ENCODE measurements around the gene QSOX2. TPM values are rescaled to one million over a fixed set of nuclear protein-coding genes. Genes with fewer than 3 reads are reported as not detected.

Gene QSOX2
- total and polyA plus RNA-seq, 8 donors, result 1.5 to 33.5 (median 5.4) TPM

GRCh38 chr9:136171801-136172411 lies 73.7 kb downstream of the QSOX2 start:
- H3K27ac ChIP-seq, result no peak overlapping the region
- 66 to 80% (median 70%) methylated on average over 9 to 11 of the region's 11 CpGs for WGBS, 5 donors
- H3K4me1 ChIP-seq, result no peaks in the 10 kb centered on the region
- DNase-seq, result no peak
- H3K36me3 ChIP-seq, result no peaks in the 10 kb centered on the region
- TF ChIP-seq, protein P1, sequence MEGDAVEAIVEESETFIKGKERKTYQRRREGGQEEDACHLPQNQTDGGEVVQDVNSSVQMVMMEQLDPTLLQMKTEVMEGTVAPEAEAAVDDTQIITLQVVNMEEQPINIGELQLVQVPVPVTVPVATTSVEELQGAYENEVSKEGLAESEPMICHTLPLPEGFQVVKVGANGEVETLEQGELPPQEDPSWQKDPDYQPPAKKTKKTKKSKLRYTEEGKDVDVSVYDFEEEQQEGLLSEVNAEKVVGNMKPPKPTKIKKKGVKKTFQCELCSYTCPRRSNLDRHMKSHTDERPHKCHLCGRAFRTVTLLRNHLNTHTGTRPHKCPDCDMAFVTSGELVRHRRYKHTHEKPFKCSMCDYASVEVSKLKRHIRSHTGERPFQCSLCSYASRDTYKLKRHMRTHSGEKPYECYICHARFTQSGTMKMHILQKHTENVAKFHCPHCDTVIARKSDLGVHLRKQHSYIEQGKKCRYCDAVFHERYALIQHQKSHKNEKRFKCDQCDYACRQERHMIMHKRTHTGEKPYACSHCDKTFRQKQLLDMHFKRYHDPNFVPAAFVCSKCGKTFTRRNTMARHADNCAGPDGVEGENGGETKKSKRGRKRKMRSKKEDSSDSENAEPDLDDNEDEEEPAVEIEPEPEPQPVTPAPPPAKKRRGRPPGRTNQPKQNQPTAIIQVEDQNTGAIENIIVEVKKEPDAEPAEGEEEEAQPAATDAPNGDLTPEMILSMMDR (IDR thresholded peaks at IDR 0.05), result no peak
- TF ChIP-seq POLR2AphosphoS5 (IDR thresholded peaks at IDR 0.05), result no peak
- no peak for TF ChIP-seq POLR2A (IDR thresholded peaks at IDR 0.05)
- TF ChIP-seq EP300 (IDR thresholded peaks at IDR 0.05), result no peak
- H3K4me3 ChIP-seq, result no peak overlapping the region
- H3K27me3 ChIP-seq, result peaks cover 0 to 57% (median 30%) of the 10 kb centered on the region in 3 donors
- peaks cover 0 to 3% (median 0%) of the 10 kb centered on the region in 4 donors for H3K9me3 ChIP-seq
- intact Hi-C loops (cut with DNase I; ENCODE audit: low total_unique reads), result loop anchor here (10.0 kb wide), 1 partner anchor 113 kb away; no protein-coding TSS in a partner anchor

- Histone ChIP-seq H3K4me3 (no peak overlapping the region), H3K36me3 (no peaks in the 10 kb centered on the region), H3K4me1 (no peaks in the 10 kb centered on the region), H3K27me3 (peaks cover 0 to 52% (median 30%) of the 10 kb centered on the region in 3 donors), H3K27ac (no peak overlapping the region), H3K9me3 (peaks cover 0 to 8% (median 2%) of the 10 kb centered on the region in 4 donors)
- 29 to 39% (median 31%) methylated on average over 14 to 16 of the region's 16 CpGs for WGBS, 5 donors
- intact Hi-C loops (cut with DNase I; ENCODE audit: low total_unique reads), result loop anchor here (10.0 kb wide), 1 partner anchor 114 kb away; no protein-coding TSS in a partner anchor
- DNase-seq, result peak in 1 of 2 donors; percentile 57
- TF ChIP-seq, protein P1 (IDR thresholded peaks at IDR 0.05), result no peak
Observed at GRCh38 chr9:136171009-136171800, 74.4 kb downstream of the QSOX2 start.

DNA sequence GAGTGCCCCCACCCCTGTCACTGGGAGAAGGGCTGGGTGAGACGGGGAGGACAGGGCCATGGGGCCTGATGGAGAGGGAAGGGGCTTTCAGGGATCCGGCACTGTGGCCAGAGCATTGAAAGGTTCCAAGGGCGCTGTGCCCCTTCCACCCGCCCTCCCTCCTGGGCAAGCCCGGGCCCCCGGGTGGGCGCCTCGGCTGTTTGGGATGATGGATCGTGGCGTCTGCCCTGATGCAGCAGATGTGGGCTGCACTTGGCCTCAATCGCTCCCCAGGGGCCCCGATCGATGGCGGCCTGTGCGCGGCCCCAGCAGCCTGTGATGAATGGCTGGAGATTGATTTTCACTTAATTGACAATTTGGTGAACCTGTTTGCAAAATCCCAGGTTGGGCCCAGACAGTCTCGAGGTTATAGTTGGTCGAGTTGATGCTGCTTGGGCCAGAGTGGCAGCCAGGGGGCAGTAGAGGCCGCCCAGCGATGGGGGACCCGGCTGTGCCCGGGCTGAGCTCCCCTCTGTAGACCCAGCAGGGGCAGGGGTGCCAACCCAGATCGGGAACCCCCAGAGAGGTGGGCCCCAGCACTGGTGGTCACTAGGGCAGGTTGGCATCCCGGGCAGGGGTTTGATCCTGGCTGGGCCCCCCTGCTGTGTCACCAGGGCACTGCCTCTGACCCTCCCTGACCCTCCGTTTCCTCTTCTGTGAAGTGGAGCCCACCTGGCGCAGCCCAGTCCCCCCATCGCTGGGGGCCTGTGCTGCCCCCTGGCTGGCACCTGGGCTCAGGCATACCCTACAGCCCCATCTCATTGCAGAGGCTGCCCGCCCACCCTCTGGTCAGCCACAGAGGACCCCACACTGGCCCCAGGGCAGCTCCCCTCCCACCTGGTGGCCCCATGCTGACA lies 75.4 kb downstream of the QSOX2 start:
- TF ChIP-seq, protein P1 (IDR thresholded peaks at IDR 0.05), result peak in 5 of 7 experiments; percentile 29 to 61 (median 40)
- TF ChIP-seq POLR2AphosphoS5 (IDR thresholded peaks at IDR 0.05), result no peak
- TF ChIP-seq EP300 (IDR thresholded peaks at IDR 0.05), result no peak
- no peak for TF ChIP-seq POLR2A (IDR thresholded peaks at IDR 0.05)
- H3K27ac ChIP-seq, result no peak overlapping the region
- peaks cover 0 to 47% (median 30%) of the 10 kb centered on the region in 3 donors for H3K27me3 ChIP-seq
- intact Hi-C loops (cut with DNase I; ENCODE audit: low total_unique reads), result loop anchor here (10.0 kb wide), 1 partner anchor 115 kb away; no protein-coding TSS in a partner anchor
- H3K36me3 ChIP-seq, result no peaks in the 10 kb centered on the region
- WGBS, 5 donors, result 38 to 46% (median 41%) methylated on average over 10 to 28 of the region's 28 CpGs
- no peaks in the 10 kb centered on the region for H3K4me1 ChIP-seq
- peak; percentile 30 to 60 for DNase-seq
- peaks cover 0 to 11% (median 2%) of the 10 kb centered on the region in 4 donors for H3K9me3 ChIP-seq
- no peak overlapping the region for H3K4me3 ChIP-seq

- H3K27ac ChIP-seq, result no peak overlapping the region
- intact Hi-C loops (cut with DNase I; ENCODE audit: low total_unique reads), result no loop called here
- H3K36me3 ChIP-seq, result no peaks in the 10 kb centered on the region
- H3K27me3 ChIP-seq, result peaks cover 0 to 47% (median 30%) of the 10 kb centered on the region in 3 donors
- no peak for DNase-seq
- H3K4me3 ChIP-seq, result no peak overlapping the region
- no peaks in the 10 kb centered on the region for H3K4me1 ChIP-seq
- peaks cover 0 to 11% (median 2%) of the 10 kb centered on the region in 4 donors for H3K9me3 ChIP-seq
- TF ChIP-seq EP300 (IDR thresholded peaks at IDR 0.05) (no peak), POLR2AphosphoS5 (IDR thresholded peaks at IDR 0.05) (no peak), POLR2A (IDR thresholded peaks at IDR 0.05) (no peak)
- TF ChIP-seq, protein P1 (IDR thresholded peaks at IDR 0.05), result no peak
- 53 to 77% (median 61%) methylated on average over 5 to 6 of the region's 6 CpGs for WGBS, 5 donors
Observed at GRCh38 chr9:136169495-136169894, 76.1 kb downstream of the QSOX2 start.

All from stomach (tissue), 9 donors.